ENCODE measurements around the gene RGSL1. TPM values are rescaled to one million over a fixed set of nuclear protein-coding genes. Genes with fewer than 3 reads are reported as not detected.

The RGSL1 gene
- total RNA-seq, 1 experiment from 2014 or later = not detected

GRCh38 chr1:182552527-182552926 lies 102.6 kb downstream of the RGSL1 start:
- no peaks in the 10 kb centered on the region for H3K36me3 ChIP-seq (ENCODE audit: low read depth, low read length)
- no peaks in the 10 kb centered on the region for H3K9me2 ChIP-seq (replicated peaks; ENCODE audit: low read length)
- TF ChIP-seq EZH2 (IDR thresholded peaks at IDR 0.05; ENCODE audit: low read length, unreplicated experiment) (no peak), CTCF (conservative IDR thresholded peaks at IDR 0.05; ENCODE audit: low read depth, low read length) (no peak), EZH2phosphoT487 (IDR thresholded peaks at IDR 0.05; ENCODE audit: borderline replicate concordance, low read length) (no peak)
- BruUV-seq (replicated peaks) = no TSS peak
- no peaks in the 10 kb centered on the region for H4K20me1 ChIP-seq (ENCODE audit: low read length)
- H3F3A ChIP-seq (ENCODE audit: low read length, unreplicated experiment) = no peaks in the 10 kb centered on the region
- no peaks in the 10 kb centered on the region for H3K79me2 ChIP-seq (ENCODE audit: low read length)
- H3K4me1 ChIP-seq (ENCODE audit: insufficient read depth, low read length) = no peaks in the 10 kb centered on the region
- ATAC-seq = no peak
- ChIA-PET CTCF (no interaction called here), POLR2A (ENCODE audit: unreplicated experiment) (no interaction called here)
- no peaks in the 10 kb centered on the region for H3K27me3 ChIP-seq (ENCODE audit: low read length)
- H3K9ac ChIP-seq (ENCODE audit: low read length) = no peak overlapping the region
- intact Hi-C loops (cut with micrococcal nuclease) = no loop called here
- H3K9me3 ChIP-seq (ENCODE audit: low read length) = no peaks in the 10 kb centered on the region
- no peak overlapping the region for H2AFZ ChIP-seq (ENCODE audit: low read length)
- H3K27ac ChIP-seq (ENCODE audit: low read length) = no peak overlapping the region
- H3K4me2 ChIP-seq (ENCODE audit: low read length) = no peak overlapping the region
- H3K4me3 ChIP-seq (ENCODE audit: low read length) = no peak overlapping the region
- no peak for DNase-seq

GRCh38 chr1:182555493-182555892 lies 105.5 kb downstream of the RGSL1 start:
- Histone ChIP-seq H3K27me3 (ENCODE audit: low read length) (no peaks in the 10 kb centered on the region), H3K79me2 (ENCODE audit: low read length) (no peaks in the 10 kb centered on the region), H3K27ac (ENCODE audit: low read length) (no peak overlapping the region), H3F3A (ENCODE audit: low read length, unreplicated experiment) (no peaks in the 10 kb centered on the region), H3K4me3 (ENCODE audit: low read length) (no peak overlapping the region), H3K9me2 (replicated peaks; ENCODE audit: low read length) (no peaks in the 10 kb centered on the region), H3K36me3 (ENCODE audit: low read depth, low read length) (no peaks in the 10 kb centered on the region), H3K4me1 (ENCODE audit: insufficient read depth, low read length) (no peaks in the 10 kb centered on the region), H2AFZ (ENCODE audit: low read length) (no peak overlapping the region), H3K4me2 (ENCODE audit: low read length) (no peak overlapping the region), H3K9me3 (ENCODE audit: low read length) (no peaks in the 10 kb centered on the region), H4K20me1 (ENCODE audit: low read length) (no peaks in the 10 kb centered on the region), H3K9ac (ENCODE audit: low read length) (no peak overlapping the region)
- DNase-seq (no peak), ATAC-seq (no peak)
- intact Hi-C loops (cut with micrococcal nuclease) = no loop called here
- POLR2A ChIA-PET (ENCODE audit: unreplicated experiment) = no interaction called here
- no peak for TF ChIP-seq CTCF (conservative IDR thresholded peaks at IDR 0.05; ENCODE audit: low read depth, low read length)
- no peak for TF ChIP-seq EZH2phosphoT487 (IDR thresholded peaks at IDR 0.05; ENCODE audit: borderline replicate concordance, low read length)
- no peak for TF ChIP-seq EZH2 (IDR thresholded peaks at IDR 0.05; ENCODE audit: low read length, unreplicated experiment)
- no TSS peak for BruUV-seq (replicated peaks)
- CTCF ChIA-PET = no interaction called here

- H3K9ac ChIP-seq (ENCODE audit: low read length) = no peak overlapping the region
- no peak for ATAC-seq
- BruUV-seq (replicated peaks) = no TSS peak
- H3F3A ChIP-seq (ENCODE audit: low read length, unreplicated experiment) = no peaks in the 10 kb centered on the region
- CTCF ChIA-PET = no interaction called here
- H3K27me3 ChIP-seq (ENCODE audit: low read length) = no peaks in the 10 kb centered on the region
- no peak overlapping the region for H3K27ac ChIP-seq (ENCODE audit: low read length)
- H3K4me3 ChIP-seq (ENCODE audit: low read length) = no peak overlapping the region
- intact Hi-C loops (cut with micrococcal nuclease) = no loop called here
- H3K4me1 ChIP-seq (ENCODE audit: insufficient read depth, low read length) = no peaks in the 10 kb centered on the region
- DNase-seq = no peak
- TF ChIP-seq CTCF (conservative IDR thresholded peaks at IDR 0.05; ENCODE audit: low read depth, low read length) (no peak), EZH2phosphoT487 (IDR thresholded peaks at IDR 0.05; ENCODE audit: borderline replicate concordance, low read length) (no peak)
- no peaks in the 10 kb centered on the region for H4K20me1 ChIP-seq (ENCODE audit: low read length)
- H3K9me2 ChIP-seq (replicated peaks; ENCODE audit: low read length) = no peaks in the 10 kb centered on the region
- H3K9me3 ChIP-seq (ENCODE audit: low read length) = no peaks in the 10 kb centered on the region
- no peaks in the 10 kb centered on the region for H3K79me2 ChIP-seq (ENCODE audit: low read length)
- no peaks in the 10 kb centered on the region for H3K36me3 ChIP-seq (ENCODE audit: low read depth, low read length)
- H2AFZ ChIP-seq (ENCODE audit: low read length) = no peak overlapping the region
- POLR2A ChIA-PET (ENCODE audit: unreplicated experiment) = no interaction called here
- no peak overlapping the region for H3K4me2 ChIP-seq (ENCODE audit: low read length)
Measured at GRCh38 chr1:182556279-182556678, 106.3 kb downstream of the RGSL1 start.
